Large intestine (tissue), 3 donors: Measurements from ENCODE around the gene IL13RA1. TPM values are rescaled to one million over a fixed set of nuclear protein-coding genes. Genes with fewer than 3 reads are reported as not detected.

ENCODE experiments used
- DNase-seq, 2 donors: peaks; one replicate each; pipeline versions ENCODE4 v3.0.0 to v3.0.0-alpha.2; 2013
- H3K27ac ChIP-seq: one replicate; pipeline ENCODE4 v1.5.1; 2013; ENCODE audit warnings: low read length
- H3K27me3 ChIP-seq: 2 replicates; pipeline ENCODE4 v1.6.1; 2013; ENCODE audit warnings: low read length; ENCODE audit not compliant: control insufficient read depth, insufficient read depth
- H3K36me3 ChIP-seq: 2 replicates; pipeline ENCODE4 v1.6.1; 2013; ENCODE audit warnings: low read length; ENCODE audit not compliant: control insufficient read depth, insufficient read depth
- H3K4me1 ChIP-seq: one replicate; pipeline ENCODE4 v1.6.1; 2013; ENCODE audit warnings: low read length; ENCODE audit not compliant: control insufficient read depth, insufficient read depth
- H3K4me3 ChIP-seq: one replicate; pipeline ENCODE4 v1.5.1; 2013; ENCODE audit warnings: low read length
- H3K9me3 ChIP-seq: one replicate; pipeline ENCODE4 v1.6.1; 2013; ENCODE audit warnings: mild to moderate bottlenecking, low read depth, low read length, moderate library complexity; ENCODE audit not compliant: control insufficient read depth
- WGBS: methylation state at CpG from one replicate; pipeline ENCODE4 v1.1.5; 2013; ENCODE audit warnings: low lambda C conversion rate; ENCODE audit not compliant: insufficient coverage; 5-methylcytosine and 5-hydroxymethylcytosine counted together
- polyA plus RNA-seq: library from polyadenylated mRNA; unstranded; fragments of 120-200 nt; gene quantifications from one replicate; pipeline ENCODE4 v1.2.1, GENCODE V29; 2013

The IL13RA1 gene
- polyA plus RNA-seq, 1 donor = 65.5 TPM

DNA sequence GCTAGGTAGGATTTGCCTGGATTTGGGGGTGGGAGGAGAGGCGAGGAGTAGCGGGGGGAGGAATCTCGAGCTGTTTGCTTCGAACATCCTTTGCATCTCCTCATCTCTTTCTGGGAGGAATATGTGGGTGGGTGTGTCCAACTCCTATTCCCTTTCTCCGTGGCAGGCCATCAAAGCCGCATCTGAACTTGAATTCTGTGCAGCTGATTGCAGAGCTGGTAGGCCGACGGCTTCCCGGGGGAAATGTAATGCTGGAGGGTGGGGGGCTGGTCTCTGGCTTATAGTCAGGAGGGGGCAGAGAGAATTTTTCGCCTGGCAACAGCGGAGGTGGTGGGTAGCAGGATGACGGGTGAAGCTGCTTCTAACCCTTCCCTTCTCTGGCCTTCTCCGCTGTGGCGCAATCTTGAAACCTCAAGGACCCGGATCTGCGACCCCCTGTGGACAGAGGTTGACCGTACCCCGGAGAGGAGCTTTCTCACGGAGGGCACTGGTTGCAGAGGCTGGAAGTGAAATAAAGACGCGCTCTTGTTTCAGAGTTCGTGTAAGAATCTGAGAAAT is 96.8 kb downstream of the IL13RA1 start:
- Histone ChIP-seq H3K27ac (no peak overlapping the region), H3K9me3 (no peaks in the 10 kb centered on the region), H3K4me1 (no peaks in the 10 kb centered on the region), H3K27me3 (peaks cover 69% of the 10 kb centered on the region), H3K4me3 (peak overlapping the region; percentile 32), H3K36me3 (no peaks in the 10 kb centered on the region)
- no CpG with 5 or more reads among the region's 22 CpGs for WGBS
- DNase-seq = no peak

DNA sequence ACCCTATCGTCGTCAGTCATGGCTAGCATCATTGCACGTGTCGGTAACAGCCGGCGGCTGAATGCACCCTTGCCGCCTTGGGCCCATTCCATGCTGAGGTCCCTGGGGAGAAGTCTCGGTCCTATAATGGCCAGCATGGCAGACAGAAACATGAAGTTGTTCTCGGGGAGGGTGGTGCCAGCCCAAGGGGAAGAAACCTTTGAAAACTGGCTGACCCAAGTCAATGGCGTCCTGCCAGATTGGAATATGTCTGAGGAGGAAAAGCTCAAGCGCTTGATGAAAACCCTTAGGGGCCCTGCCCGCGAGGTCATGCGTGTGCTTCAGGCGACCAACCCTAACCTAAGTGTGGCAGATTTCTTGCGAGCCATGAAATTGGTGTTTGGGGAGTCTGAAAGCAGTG is 97.8 kb downstream of the IL13RA1 start:
- Histone ChIP-seq H3K27ac (no peak overlapping the region), H3K36me3 (no peaks in the 10 kb centered on the region), H3K4me1 (no peaks in the 10 kb centered on the region), H3K4me3 (no peak overlapping the region), H3K27me3 (peaks cover 69% of the 10 kb centered on the region), H3K9me3 (no peaks in the 10 kb centered on the region)
- no CpG with 5 or more reads among the region's 16 CpGs for WGBS
- DNase-seq = no peak

- no peaks in the 10 kb centered on the region for H3K36me3 ChIP-seq
- peak overlapping the region; percentile 50 for H3K4me3 ChIP-seq
- no peaks in the 10 kb centered on the region for H3K9me3 ChIP-seq
- peak overlapping the region; percentile 72 for H3K27ac ChIP-seq
- peak; percentile 71 to 79 for DNase-seq
- WGBS = no CpG with 5 or more reads among the region's 50 CpGs
- H3K27me3 ChIP-seq = no peaks in the 10 kb centered on the region
- no peaks in the 10 kb centered on the region for H3K4me1 ChIP-seq
These were observed 112.0 kb downstream of the IL13RA1 start for GRCh38 chrX:118839334-118839958.

Other genes starting within 250 kb of the IL13RA1 start
- gene DOCK11, start 231.8 kb upstream of the IL13RA1 start, polyA plus RNA-seq = 9.7 TPM
- gene ZCCHC12, start 96.2 kb downstream of the IL13RA1 start, polyA plus RNA-seq = 9.1 TPM
- 3.0 TPM for gene LONRF3, start 247.0 kb downstream of the IL13RA1 start, polyA plus RNA-seq